OCI-LY7 (cell line): ENCODE data around the gene PSMB5. TPM values are rescaled to one million over a fixed set of nuclear protein-coding genes. Genes with fewer than 3 reads are reported as not detected.

ENCODE experiments used
- BruUV-seq: library from RNA; stranded (reverse); fragments of 400-500 nt; replicated peaks from 2 replicates; lab custom pipeline; 2021; lab: Mats Ljungman, UMichigan
- CTCF ChIA-PET: fragments of 300-600 bp; sonication (Branson Sonifier 250); formaldehyde crosslinking; loops from one replicate; lab custom pipeline; 2022; ENCODE audit warnings: antibody characterized with exemption; ENCODE audit not compliant: unreplicated experiment; lab: Charles Lee
- POLR2A ChIA-PET: fragments of 300-600 bp; sonication (Branson Sonifier 250); formaldehyde crosslinking; loops from one replicate; lab custom pipeline; 2022; ENCODE audit warnings: antibody characterized with exemption; lab: Charles Lee
- DNase-seq: peaks from one replicate; pipeline ENCODE4 v3.0.0-alpha.2; 2015; ENCODE audit warnings: low spot score
- H2AFZ ChIP-seq: fragments of 200-600 bp; sonication (generic), shearing (Covaris generic); 2 replicates; pipeline ENCODE4 v1.6.1; 2014; ENCODE audit warnings: mild to moderate bottlenecking, antibody characterized with exemption, low read length, moderate library complexity
- H3K27ac ChIP-seq: fragments of 200-600 bp; sonication (generic); 2 replicates; pipeline ENCODE4 v1.5.1; 2014; ENCODE audit warnings: mixed run types, low read depth, mild to moderate bottlenecking, moderate library complexity, low read length, inconsistent platforms; ENCODE audit not compliant: poor library complexity, severe bottlenecking
- H3K36me3 ChIP-seq: fragments of 200-600 bp; sonication (generic); 2 replicates; pipeline ENCODE4 v1.6.1; 2014; ENCODE audit warnings: mild to moderate bottlenecking, antibody characterized with exemption, low read length, moderate library complexity, mixed read lengths; ENCODE audit not compliant: insufficient read depth
- H3K4me1 ChIP-seq: fragments of 200-600 bp; sonication (generic); 2 replicates; pipeline ENCODE4 v1.5.1; 2014; ENCODE audit warnings: mild to moderate bottlenecking, low read length; ENCODE audit not compliant: insufficient read depth, poor library complexity, severe bottlenecking
- H3K4me2 ChIP-seq: fragments of 200-600 bp; sonication (generic); 2 replicates; pipeline ENCODE4 v1.6.1; 2014; ENCODE audit warnings: mild to moderate bottlenecking, low read length
- H3K4me3 ChIP-seq: fragments of 200-600 bp; sonication (generic); 2 replicates; pipeline ENCODE4 v1.5.1; 2014; ENCODE audit warnings: mild to moderate bottlenecking, low read depth, low read length; ENCODE audit not compliant: poor library complexity, severe bottlenecking
- H3K79me2 ChIP-seq: fragments of 200-600 bp; sonication (generic); 2 replicates; pipeline ENCODE4 v1.6.1; 2016; ENCODE audit warnings: low read depth, mild to moderate bottlenecking, low read length, moderate library complexity, mixed read lengths; ENCODE audit not compliant: insufficient read depth
- H3K9me2 ChIP-seq: fragments of 200-600 bp; sonication (generic); 2 replicates; pipeline ENCODE4 v1.6.1; 2016; ENCODE audit warnings: mild to moderate bottlenecking, low read length, mixed read lengths; ENCODE audit not compliant: insufficient read depth
- H3K9me3 ChIP-seq: fragments of 200-600 bp; sonication (generic); 2 replicates; pipeline ENCODE4 v1.6.1; 2014; ENCODE audit warnings: mild to moderate bottlenecking, mixed run types, low read length, mixed read lengths
- H4K20me1 ChIP-seq: fragments of 200-600 bp; sonication (generic); 2 replicates; pipeline ENCODE4 v1.6.1; 2014; ENCODE audit warnings: mild to moderate bottlenecking, antibody characterized with exemption, low read length, moderate library complexity, mixed read lengths; ENCODE audit not compliant: insufficient read depth
- EZH2phosphoT487 ChIP-seq: fragments of 200-600 bp; sonication (generic); IDR thresholded peaks from 2 replicates; pipeline ENCODE4 v1.6.1; 2018; ENCODE audit warnings: low read depth, borderline replicate concordance, mild to moderate bottlenecking, mixed run types, antibody characterized with exemption, low read length, moderate library complexity, mixed read lengths
- intact Hi-C: fragments of 100-400 bp; cut with micrococcal nuclease; formaldehyde crosslinking; loops from one replicate; pipeline ENCODE4 v1.10.0; 2022; ENCODE audit not compliant: unreplicated experiment
- total RNA-seq, 2 experiments: library from RNA; depleted of rRNA in 1 of 2; stranded (reverse); fragments of >200 nt in 1 of 2; shearing (Covaris generic) in 1 of 2; gene quantifications; 2 replicates each; pipeline ENCODE4 v1.2.3, GENCODE V29; 2014 to 2022
- TF ChIP-seq, protein P1 (sequence below): fragments of 200-600 bp; sonication (generic); conservative IDR thresholded peaks from 2 replicates; pipeline ENCODE4 v1.5.1; 2014; ENCODE audit warnings: mild to moderate bottlenecking, antibody characterized with exemption, low read length, moderate library complexity, mixed read lengths

The PSMB5 gene
- total RNA-seq, 2 experiments from 2014 or later, result 111 to 122 TPM

DNA sequence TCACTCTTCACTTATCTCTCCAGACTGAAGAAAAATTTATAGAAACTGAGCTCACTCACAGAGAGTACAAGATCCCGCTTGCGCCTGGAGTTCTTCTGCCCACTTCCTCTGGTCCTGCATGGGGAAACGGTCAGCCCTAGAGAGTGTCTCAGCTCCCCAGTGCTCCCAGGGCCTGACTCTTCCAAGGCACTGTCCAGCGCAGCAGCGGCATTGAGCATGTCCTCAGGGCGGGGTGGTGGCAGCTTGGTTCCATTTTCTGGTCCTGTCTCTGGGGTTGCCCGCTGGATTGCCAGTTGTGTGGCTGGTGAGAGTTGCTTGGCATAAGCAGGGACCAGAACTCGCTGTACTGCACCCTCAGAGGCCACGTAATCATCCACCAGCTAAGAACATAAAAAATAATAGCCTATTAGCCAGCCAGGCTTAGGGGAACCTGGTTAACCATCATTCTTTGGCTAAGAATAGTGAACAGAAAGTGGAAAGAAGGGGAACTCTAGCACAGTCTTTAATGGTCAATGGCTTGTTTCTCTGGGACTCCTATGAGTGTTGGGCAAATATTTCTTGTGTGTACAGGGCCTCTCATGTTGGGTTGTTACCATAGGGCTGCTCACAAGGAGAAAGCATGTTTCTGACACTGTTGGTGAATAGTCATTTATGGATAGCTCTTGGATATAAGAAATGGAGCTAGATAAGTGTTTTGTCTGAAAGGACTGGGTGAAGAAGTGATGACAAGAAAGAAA, 38.6 kb downstream of the PSMB5 start:
- Histone ChIP-seq H4K20me1 (no peaks in the 10 kb centered on the region), H2AFZ (no peak overlapping the region), H3K9me2 (no peaks in the 10 kb centered on the region), H3K9me3 (no peaks in the 10 kb centered on the region), H3K4me2 (no peak overlapping the region), H3K4me1 (peaks cover 4% of the 10 kb centered on the region), H3K27ac (no peak overlapping the region), H3K36me3 (no peaks in the 10 kb centered on the region), H3K79me2 (no peaks in the 10 kb centered on the region), H3K4me3 (no peak overlapping the region)
- TF ChIP-seq, protein P1, sequence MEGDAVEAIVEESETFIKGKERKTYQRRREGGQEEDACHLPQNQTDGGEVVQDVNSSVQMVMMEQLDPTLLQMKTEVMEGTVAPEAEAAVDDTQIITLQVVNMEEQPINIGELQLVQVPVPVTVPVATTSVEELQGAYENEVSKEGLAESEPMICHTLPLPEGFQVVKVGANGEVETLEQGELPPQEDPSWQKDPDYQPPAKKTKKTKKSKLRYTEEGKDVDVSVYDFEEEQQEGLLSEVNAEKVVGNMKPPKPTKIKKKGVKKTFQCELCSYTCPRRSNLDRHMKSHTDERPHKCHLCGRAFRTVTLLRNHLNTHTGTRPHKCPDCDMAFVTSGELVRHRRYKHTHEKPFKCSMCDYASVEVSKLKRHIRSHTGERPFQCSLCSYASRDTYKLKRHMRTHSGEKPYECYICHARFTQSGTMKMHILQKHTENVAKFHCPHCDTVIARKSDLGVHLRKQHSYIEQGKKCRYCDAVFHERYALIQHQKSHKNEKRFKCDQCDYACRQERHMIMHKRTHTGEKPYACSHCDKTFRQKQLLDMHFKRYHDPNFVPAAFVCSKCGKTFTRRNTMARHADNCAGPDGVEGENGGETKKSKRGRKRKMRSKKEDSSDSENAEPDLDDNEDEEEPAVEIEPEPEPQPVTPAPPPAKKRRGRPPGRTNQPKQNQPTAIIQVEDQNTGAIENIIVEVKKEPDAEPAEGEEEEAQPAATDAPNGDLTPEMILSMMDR, result no peak
- TF ChIP-seq EZH2phosphoT487, result no peak
- DNase-seq, result no peak
- no TSS peak for BruUV-seq
- CTCF ChIA-PET, result interaction anchor here (0.7 to 2.5 kb wide), 6 partner anchors 9 to 100 kb away, joined by 3 to 16 read pairs (median 4); no protein-coding TSS in a partner anchor
- intact Hi-C loops, result no loop called here
- POLR2A ChIA-PET, result interaction anchor here (0.7 to 3.1 kb wide), 5 partner anchors 8 to 70 kb away, joined by 3 to 41 read pairs (median 5); partner anchors contain the start of gene PSMB5

DNA sequence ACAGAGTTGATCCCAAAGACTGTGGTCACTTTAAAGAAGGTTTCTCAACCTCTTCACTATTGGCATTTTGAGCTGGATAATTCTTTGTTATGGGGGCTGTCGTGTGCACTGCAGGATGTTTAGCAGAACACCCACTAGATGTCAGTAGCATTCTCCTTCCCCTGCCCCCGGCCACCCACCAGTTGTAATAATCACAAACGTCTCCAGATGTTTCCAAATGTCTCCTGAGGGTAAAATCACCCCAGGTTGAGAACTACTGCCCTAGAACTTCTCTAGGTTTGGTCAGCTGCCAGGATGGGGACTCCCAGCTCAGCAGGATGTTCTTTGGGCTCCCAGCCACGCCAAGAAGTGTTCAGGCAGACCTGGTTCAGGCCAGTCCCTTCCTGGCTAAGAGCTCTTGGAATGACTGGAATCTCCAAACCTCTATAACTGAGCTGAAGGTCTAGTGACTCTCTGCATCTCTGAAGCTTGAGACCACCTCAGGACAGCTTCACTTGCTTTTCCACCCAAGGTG, 39.9 kb downstream of the PSMB5 start:
- H3K9me3 ChIP-seq, result no peaks in the 10 kb centered on the region
- H3K4me2 ChIP-seq, result no peak overlapping the region
- intact Hi-C loops, result loop anchor here (1.0 kb wide), 1 partner anchor 59 kb away; no protein-coding TSS in a partner anchor
- no peaks in the 10 kb centered on the region for H3K79me2 ChIP-seq
- DNase-seq, result peak; percentile 60
- no peaks in the 10 kb centered on the region for H3K36me3 ChIP-seq
- POLR2A ChIA-PET, result interaction anchor here (0.6 to 3.1 kb wide), 9 partner anchors 13 to 620 kb away, joined by 3 to 41 read pairs (median 5); partner anchors contain the start of gene PSMB5
- H3K4me3 ChIP-seq, result no peak overlapping the region
- H3K4me1 ChIP-seq, result peaks cover 4% of the 10 kb centered on the region
- TF ChIP-seq, protein P1, result peak; percentile 87
- TF ChIP-seq EZH2phosphoT487, result no peak
- H3K27ac ChIP-seq, result no peak overlapping the region
- no peaks in the 10 kb centered on the region for H3K9me2 ChIP-seq
- no peaks in the 10 kb centered on the region for H4K20me1 ChIP-seq
- BruUV-seq, result no TSS peak
- H2AFZ ChIP-seq, result no peak overlapping the region
- CTCF ChIA-PET, result interaction anchor here (0.5 to 2.5 kb wide), 12 partner anchors 8 to 75 kb away, joined by 3 to 18 read pairs (median 4); partner anchors contain the start of gene CDH24
